ENCODE data around the gene HDGF. TPM values are rescaled to one million over a fixed set of nuclear protein-coding genes. Genes with fewer than 3 reads are reported as not detected.

Gene HDGF
- total and polyA plus RNA-seq, 2 experiments from 2014 or later = 153 to 192 TPM

DNA sequence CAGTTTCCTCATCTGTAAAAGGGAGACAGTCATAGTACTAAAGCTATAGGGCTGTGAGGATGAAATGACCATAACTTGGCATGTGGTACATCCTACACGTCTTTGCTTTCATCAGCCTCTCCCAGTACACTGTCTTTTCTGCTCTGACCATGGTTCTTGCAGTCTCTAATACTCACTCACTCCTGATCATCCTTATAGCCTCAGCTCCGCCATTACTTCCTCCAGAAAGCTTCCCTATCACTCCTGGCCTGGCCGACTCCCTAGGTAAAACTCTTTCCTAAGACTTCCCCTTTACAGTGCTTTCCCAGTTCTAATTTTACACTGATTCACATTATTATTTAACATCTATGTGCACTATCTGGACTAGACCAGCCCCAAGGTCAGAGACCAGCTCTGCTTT lies 5.6 kb downstream of the HDGF start:
- peak overlapping the region; percentile 17 for H3K4me3 ChIP-seq
- no peak for TF ChIP-seq EZH2 (IDR thresholded peaks at IDR 0.05; ENCODE audit: borderline replicate concordance)
- TF ChIP-seq, protein P1, sequence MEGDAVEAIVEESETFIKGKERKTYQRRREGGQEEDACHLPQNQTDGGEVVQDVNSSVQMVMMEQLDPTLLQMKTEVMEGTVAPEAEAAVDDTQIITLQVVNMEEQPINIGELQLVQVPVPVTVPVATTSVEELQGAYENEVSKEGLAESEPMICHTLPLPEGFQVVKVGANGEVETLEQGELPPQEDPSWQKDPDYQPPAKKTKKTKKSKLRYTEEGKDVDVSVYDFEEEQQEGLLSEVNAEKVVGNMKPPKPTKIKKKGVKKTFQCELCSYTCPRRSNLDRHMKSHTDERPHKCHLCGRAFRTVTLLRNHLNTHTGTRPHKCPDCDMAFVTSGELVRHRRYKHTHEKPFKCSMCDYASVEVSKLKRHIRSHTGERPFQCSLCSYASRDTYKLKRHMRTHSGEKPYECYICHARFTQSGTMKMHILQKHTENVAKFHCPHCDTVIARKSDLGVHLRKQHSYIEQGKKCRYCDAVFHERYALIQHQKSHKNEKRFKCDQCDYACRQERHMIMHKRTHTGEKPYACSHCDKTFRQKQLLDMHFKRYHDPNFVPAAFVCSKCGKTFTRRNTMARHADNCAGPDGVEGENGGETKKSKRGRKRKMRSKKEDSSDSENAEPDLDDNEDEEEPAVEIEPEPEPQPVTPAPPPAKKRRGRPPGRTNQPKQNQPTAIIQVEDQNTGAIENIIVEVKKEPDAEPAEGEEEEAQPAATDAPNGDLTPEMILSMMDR (IDR thresholded peaks at IDR 0.05; ENCODE audit: poor library complexity) = no peak
- TF ChIP-seq EZH2phosphoT487 (IDR thresholded peaks at IDR 0.05; ENCODE audit: low read depth, severe bottlenecking, unreplicated experiment) = no peak
- H3K4me2 ChIP-seq = peak overlapping the region; percentile 94
- H3K36me3 ChIP-seq (replicated peaks; ENCODE audit: insufficient read depth, low read depth) = no peaks in the 10 kb centered on the region
- no peaks in the 10 kb centered on the region for H4K20me1 ChIP-seq (ENCODE audit: insufficient read depth, poor library complexity, severe bottlenecking)
- H2AFZ ChIP-seq = no peak overlapping the region
- peaks cover 50% of the 10 kb centered on the region for H3K4me1 ChIP-seq (ENCODE audit: insufficient read depth)
- H3K27ac ChIP-seq = peak overlapping the region; percentile 100
- no peaks in the 10 kb centered on the region for H3K27me3 ChIP-seq
- 77% methylated on average over 3 of the region's 3 CpGs for WGBS (ENCODE audit: low lambda C conversion rate, missing lambda C conversion rate)
- no peaks in the 10 kb centered on the region for H3K9me3 ChIP-seq (ENCODE audit: low read depth)
- no peaks in the 10 kb centered on the region for H3K9me2 ChIP-seq (replicated peaks; ENCODE audit: insufficient read depth)
- peaks cover 60% of the 10 kb centered on the region for H3K79me2 ChIP-seq
- DNase-seq (ENCODE audit: low spot score) = no peak

DNA sequence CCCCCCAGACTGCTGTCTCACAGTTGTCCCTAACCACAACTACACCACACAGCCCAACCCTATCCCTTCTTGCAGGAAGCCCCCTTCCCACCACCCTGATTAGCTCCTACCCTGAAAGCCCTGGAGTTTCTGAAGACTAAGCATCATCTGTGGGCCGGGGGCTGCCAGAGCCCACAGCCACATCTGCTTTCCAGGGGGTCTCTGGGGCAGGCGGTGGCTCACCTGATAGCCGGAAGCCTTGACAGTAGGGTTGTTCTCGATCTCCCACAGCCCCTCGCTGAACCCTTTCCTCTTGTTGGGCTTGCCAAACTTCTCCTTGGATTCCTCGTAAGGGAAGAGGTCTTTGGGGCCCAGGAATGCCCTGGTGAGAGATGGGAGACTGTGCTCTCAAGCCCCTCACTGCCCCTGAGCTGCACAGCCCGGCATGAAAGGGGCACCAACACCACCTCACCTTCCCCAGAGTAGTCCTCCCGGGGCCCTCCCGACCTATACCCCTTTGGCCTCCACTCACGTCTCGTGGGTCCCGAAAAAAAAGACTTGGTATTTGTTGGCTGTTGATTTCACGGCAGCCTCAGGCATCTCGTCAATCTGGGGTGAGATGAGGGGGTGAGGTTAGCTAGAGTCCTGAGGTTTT lies 6.6 kb downstream of the HDGF start:
- Histone ChIP-seq H4K20me1 (ENCODE audit: insufficient read depth, poor library complexity, severe bottlenecking) (no peaks in the 10 kb centered on the region), H3K9me2 (replicated peaks; ENCODE audit: insufficient read depth) (no peaks in the 10 kb centered on the region), H3K27ac (peak overlapping the region; percentile 100), H3K79me2 (peaks cover 56% of the 10 kb centered on the region), H3K36me3 (replicated peaks; ENCODE audit: insufficient read depth, low read depth) (no peaks in the 10 kb centered on the region), H3K9me3 (ENCODE audit: low read depth) (no peaks in the 10 kb centered on the region), H3K27me3 (no peaks in the 10 kb centered on the region), H2AFZ (no peak overlapping the region), H3K4me1 (ENCODE audit: insufficient read depth) (peaks cover 52% of the 10 kb centered on the region), H3K4me2 (no peak overlapping the region), H3K4me3 (no peak overlapping the region)
- WGBS (ENCODE audit: low lambda C conversion rate, missing lambda C conversion rate) = 95% methylated on average over 14 of the region's 14 CpGs
- TF ChIP-seq, protein P1 (IDR thresholded peaks at IDR 0.05; ENCODE audit: poor library complexity) = no peak
- no peak for TF ChIP-seq EZH2 (IDR thresholded peaks at IDR 0.05; ENCODE audit: borderline replicate concordance)
- no peak for TF ChIP-seq EZH2phosphoT487 (IDR thresholded peaks at IDR 0.05; ENCODE audit: low read depth, severe bottlenecking, unreplicated experiment)
- no peak for DNase-seq (ENCODE audit: low spot score)

DNA sequence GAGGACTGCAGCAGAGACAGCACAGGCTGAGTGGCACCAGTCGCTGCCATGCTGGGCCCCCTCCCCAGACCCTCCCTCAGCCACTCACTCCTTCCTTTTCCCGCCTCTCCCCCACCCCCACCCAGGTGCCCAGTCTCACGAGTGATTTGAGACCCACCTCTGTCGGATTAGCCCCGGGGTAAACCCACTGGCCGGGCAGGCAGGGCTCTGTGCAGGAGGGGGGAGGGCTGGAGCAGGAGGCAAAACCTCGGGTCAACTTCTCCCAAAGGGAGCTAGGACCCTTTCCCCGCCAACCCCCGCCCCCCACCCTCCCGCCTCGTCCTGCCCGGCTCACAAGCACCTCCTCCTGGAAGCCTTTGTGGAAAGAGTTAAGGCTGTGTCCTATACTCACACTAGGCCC lies 7.1 kb downstream of the HDGF start:
- no peak for DNase-seq (ENCODE audit: low spot score)
- H4K20me1 ChIP-seq (ENCODE audit: insufficient read depth, poor library complexity, severe bottlenecking) = no peaks in the 10 kb centered on the region
- peaks cover 56% of the 10 kb centered on the region for H3K79me2 ChIP-seq
- H3K27me3 ChIP-seq = no peaks in the 10 kb centered on the region
- no peak for TF ChIP-seq EZH2phosphoT487 (IDR thresholded peaks at IDR 0.05; ENCODE audit: low read depth, severe bottlenecking, unreplicated experiment)
- TF ChIP-seq, protein P1 (IDR thresholded peaks at IDR 0.05; ENCODE audit: poor library complexity) = no peak
- TF ChIP-seq EZH2 (IDR thresholded peaks at IDR 0.05; ENCODE audit: borderline replicate concordance) = no peak
- no peak overlapping the region for H3K27ac ChIP-seq
- no peaks in the 10 kb centered on the region for H3K9me3 ChIP-seq (ENCODE audit: low read depth)
- no peak overlapping the region for H2AFZ ChIP-seq
- no peaks in the 10 kb centered on the region for H3K9me2 ChIP-seq (replicated peaks; ENCODE audit: insufficient read depth)
- H3K4me2 ChIP-seq = no peak overlapping the region
- WGBS (ENCODE audit: low lambda C conversion rate, missing lambda C conversion rate) = 90% methylated on average over 2 of the region's 12 CpGs
- peaks cover 48% of the 10 kb centered on the region for H3K4me1 ChIP-seq (ENCODE audit: insufficient read depth)
- H3K36me3 ChIP-seq (replicated peaks; ENCODE audit: insufficient read depth, low read depth) = no peaks in the 10 kb centered on the region
- no peak overlapping the region for H3K4me3 ChIP-seq

Data from hepatocyte (in vitro differentiated cells).